Tibial nerve (tissue), 4 donors: ENCODE data around the gene MEGF10.

Experiments
- EP300 ChIP-seq, 2 donors: sonication (generic); formaldehyde crosslinking; IDR thresholded peaks; one replicate each; pipeline ENCODE4 v1.6.1; 2017; ENCODE audit warnings: antibody characterized with exemption in 2 of 2, mild to moderate bottlenecking in 1 of 2
- POLR2A ChIP-seq, 2 donors: fragments of 450-650 bp; IDR thresholded peaks; one replicate each; pipeline ENCODE4 v1.6.1; 2017; ENCODE audit warnings: antibody characterized with exemption in 2 of 2, mild to moderate bottlenecking in 2 of 2, moderate library complexity in 2 of 2
- TF ChIP-seq, protein P1 (sequence below), 5 experiments: fragments of 200-600 bp in 3 of 5; fragments of 450-650 bp in 2 of 5; sonication (generic) in 3 of 5; IDR thresholded peaks; one replicate each; pipeline ENCODE4 v1.5.1; 2016 to 2019; ENCODE audit warnings: antibody characterized with exemption in 5 of 5, mild to moderate bottlenecking in 3 of 5, moderate library complexity in 2 of 5

DNA sequence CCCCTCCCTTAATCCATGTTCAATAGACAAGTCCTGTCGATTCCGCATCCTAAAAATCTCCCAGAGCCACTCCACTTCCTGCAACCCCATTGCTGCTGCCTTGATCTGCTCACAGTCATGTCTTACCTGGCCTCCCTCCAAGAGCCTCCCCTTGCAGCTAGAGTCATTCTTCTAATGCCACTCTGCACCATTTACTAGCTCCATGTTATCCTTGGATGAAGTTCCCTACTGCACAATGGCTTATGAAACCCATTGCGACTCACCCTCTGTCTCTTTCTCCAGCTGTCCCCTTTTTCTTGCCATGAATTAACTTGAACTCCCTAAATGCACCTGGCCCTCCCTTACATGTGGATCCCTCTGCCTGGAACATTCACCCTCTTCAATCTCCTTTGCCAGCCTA, 39.5 kb downstream of the MEGF10 start:
- TF ChIP-seq EP300 (IDR thresholded peaks at IDR 0.05) (no peak), POLR2A (IDR thresholded peaks at IDR 0.05) (no peak)
- TF ChIP-seq, protein P1, sequence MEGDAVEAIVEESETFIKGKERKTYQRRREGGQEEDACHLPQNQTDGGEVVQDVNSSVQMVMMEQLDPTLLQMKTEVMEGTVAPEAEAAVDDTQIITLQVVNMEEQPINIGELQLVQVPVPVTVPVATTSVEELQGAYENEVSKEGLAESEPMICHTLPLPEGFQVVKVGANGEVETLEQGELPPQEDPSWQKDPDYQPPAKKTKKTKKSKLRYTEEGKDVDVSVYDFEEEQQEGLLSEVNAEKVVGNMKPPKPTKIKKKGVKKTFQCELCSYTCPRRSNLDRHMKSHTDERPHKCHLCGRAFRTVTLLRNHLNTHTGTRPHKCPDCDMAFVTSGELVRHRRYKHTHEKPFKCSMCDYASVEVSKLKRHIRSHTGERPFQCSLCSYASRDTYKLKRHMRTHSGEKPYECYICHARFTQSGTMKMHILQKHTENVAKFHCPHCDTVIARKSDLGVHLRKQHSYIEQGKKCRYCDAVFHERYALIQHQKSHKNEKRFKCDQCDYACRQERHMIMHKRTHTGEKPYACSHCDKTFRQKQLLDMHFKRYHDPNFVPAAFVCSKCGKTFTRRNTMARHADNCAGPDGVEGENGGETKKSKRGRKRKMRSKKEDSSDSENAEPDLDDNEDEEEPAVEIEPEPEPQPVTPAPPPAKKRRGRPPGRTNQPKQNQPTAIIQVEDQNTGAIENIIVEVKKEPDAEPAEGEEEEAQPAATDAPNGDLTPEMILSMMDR (IDR thresholded peaks at IDR 0.05), result no peak
